HepG2 (cell line): ENCODE results near the gene GNG13. TPM values are rescaled to one million over a fixed set of nuclear protein-coding genes. Genes with fewer than 3 reads are reported as not detected.
A peak's percentile ranks its signal among the peaks of the same experiment; 100 is the strongest.

Source experiments
- ATF7-NPFF ChIP-seq: sonication (generic); formaldehyde crosslinking; IDR thresholded peaks from 2 replicates; pipeline ENCODE4 v1.8.1; 2023; ENCODE audit warnings: mild to moderate bottlenecking, low read depth, missing genetic modification reagents, moderate library complexity
- BORCS8-MEF2B ChIP-seq: sonication (generic); formaldehyde crosslinking; IDR thresholded peaks from 2 replicates; pipeline ENCODE4 v1.8.0; 2022; ENCODE audit warnings: mild to moderate bottlenecking, missing genetic modification reagents
- FOXA3 ChIP-seq: IDR thresholded peaks from 2 replicates; pipeline ENCODE4 v1.6.1; 2016; ENCODE audit warnings: missing genetic modification reagents, missing compliant biosample characterization
- HNRNPLL ChIP-seq: fragments of 200-400 bp; formaldehyde crosslinking; IDR thresholded peaks from 2 replicates; pipeline ENCODE4 v1.6.1; 2017; ENCODE audit warnings: mild to moderate bottlenecking, low read depth, low read length; ENCODE audit not compliant: poor library complexity, severe bottlenecking
- PITX1 ChIP-seq: sonication (generic); formaldehyde crosslinking; IDR thresholded peaks from 2 replicates; pipeline ENCODE4 v1.5.1; 2020; ENCODE audit warnings: mild to moderate bottlenecking, missing genetic modification reagents
- RFXANK ChIP-seq: IDR thresholded peaks from 2 replicates; pipeline ENCODE4 v1.6.1; 2016
- ZBTB43 ChIP-seq: sonication (generic); formaldehyde crosslinking; conservative IDR thresholded peaks from 2 replicates; pipeline ENCODE4 v1.4.0; 2020; ENCODE audit warnings: missing genetic modification reagents
- ZFX ChIP-seq: sonication (generic); formaldehyde crosslinking; IDR thresholded peaks from 2 replicates; pipeline ENCODE4 v1.4.0; 2020; ENCODE audit warnings: mild to moderate bottlenecking, low read depth, missing genetic modification reagents, moderate library complexity
- ZNF143 ChIP-seq: sonication (generic); formaldehyde crosslinking; IDR thresholded peaks from 2 replicates; pipeline ENCODE4 v1.4.0; 2020; ENCODE audit warnings: missing genetic modification reagents
- ZNF44 ChIP-seq: sonication (generic); formaldehyde crosslinking; IDR thresholded peaks from 2 replicates; pipeline ENCODE4 v1.5.1; 2020; ENCODE audit warnings: mild to moderate bottlenecking, missing genetic modification reagents
- ZNF607 ChIP-seq: sonication (generic); formaldehyde crosslinking; IDR thresholded peaks from 2 replicates; pipeline ENCODE4 v1.5.1; 2020; ENCODE audit warnings: missing genetic modification reagents, mild to moderate bottlenecking, borderline replicate concordance
- ZNF777 ChIP-seq: sonication (generic); formaldehyde crosslinking; IDR thresholded peaks from 2 replicates; pipeline ENCODE4 v1.4.0; 2020; ENCODE audit warnings: missing genetic modification reagents
- ZNF891 ChIP-seq: sonication (generic); formaldehyde crosslinking; IDR thresholded peaks from 2 replicates; pipeline ENCODE4 v1.5.0; 2020; ENCODE audit warnings: mild to moderate bottlenecking, missing genetic modification reagents
- polyA plus RNA-seq, 8 experiments: library from polyadenylated mRNA; depleted of rRNA in 3 of 8; stranded (reverse) in 7 of 8; unstranded in 1 of 8; fragments of >200 nt; fragmentation: Illumina TruSeq in 4 of 8; extraction: Trizol in 4 of 8; gene quantifications; 2 replicates each; pipeline versions ENCODE4 v1.2.1 to v1.2.3, GENCODE V29; 2011 to 2016; ENCODE audit warnings: low read depth in 4 of 8, missing spikeins in 1 of 8, mixed read lengths in 1 of 8; ENCODE audit not compliant: insufficient read depth in 1 of 8
- total RNA-seq, 5 experiments: library from RNA; depleted of rRNA; stranded (reverse); fragments of >200 nt; fragmentation: Illumina TruSeq; extraction: Trizol; gene quantifications; 2 replicates each; pipeline ENCODE4 v1.2.3, GENCODE V29; 2016; ENCODE audit warnings: low read depth in 1 of 5
- TF ChIP-seq, protein P1 (sequence below): IDR thresholded peaks from 2 replicates; pipeline ENCODE4 v1.6.1; 2016; ENCODE audit warnings: low read depth, borderline replicate concordance
- TF ChIP-seq, protein P2 (sequence below): sonication (generic); formaldehyde crosslinking; conservative IDR thresholded peaks from 2 replicates; pipeline ENCODE4 v1.4.0; 2020; ENCODE audit warnings: mild to moderate bottlenecking, missing genetic modification reagents, moderate library complexity
- TF ChIP-seq, protein P3 (sequence below): IDR thresholded peaks from 2 replicates; pipeline ENCODE4 v1.4.0; 2020; ENCODE audit warnings: mild to moderate bottlenecking, missing genetic modification reagents
- TF ChIP-seq, protein P4 (sequence below): sonication (generic); formaldehyde crosslinking; IDR thresholded peaks from 2 replicates; pipeline ENCODE4; 2020; ENCODE audit warnings: missing genetic modification reagents, mild to moderate bottlenecking, borderline replicate concordance

Gene GNG13
- total and polyA plus RNA-seq, 2 of the 13 experiments (the other 11 are each of a cell fraction or from before 2014, with no cell fraction given): not detected

GRCh38 chr16:760545-761343, 39.8 kb downstream of the GNG13 start, which contains the start of gene MSLN (continued):
- TF ChIP-seq, protein P1, sequence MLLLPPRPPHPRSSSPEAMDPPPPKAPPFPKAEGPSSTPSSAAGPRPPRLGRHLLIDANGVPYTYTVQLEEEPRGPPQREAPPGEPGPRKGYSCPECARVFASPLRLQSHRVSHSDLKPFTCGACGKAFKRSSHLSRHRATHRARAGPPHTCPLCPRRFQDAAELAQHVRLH (CRISPR knock-in tag): no peak
- TF ChIP-seq, protein P2, sequence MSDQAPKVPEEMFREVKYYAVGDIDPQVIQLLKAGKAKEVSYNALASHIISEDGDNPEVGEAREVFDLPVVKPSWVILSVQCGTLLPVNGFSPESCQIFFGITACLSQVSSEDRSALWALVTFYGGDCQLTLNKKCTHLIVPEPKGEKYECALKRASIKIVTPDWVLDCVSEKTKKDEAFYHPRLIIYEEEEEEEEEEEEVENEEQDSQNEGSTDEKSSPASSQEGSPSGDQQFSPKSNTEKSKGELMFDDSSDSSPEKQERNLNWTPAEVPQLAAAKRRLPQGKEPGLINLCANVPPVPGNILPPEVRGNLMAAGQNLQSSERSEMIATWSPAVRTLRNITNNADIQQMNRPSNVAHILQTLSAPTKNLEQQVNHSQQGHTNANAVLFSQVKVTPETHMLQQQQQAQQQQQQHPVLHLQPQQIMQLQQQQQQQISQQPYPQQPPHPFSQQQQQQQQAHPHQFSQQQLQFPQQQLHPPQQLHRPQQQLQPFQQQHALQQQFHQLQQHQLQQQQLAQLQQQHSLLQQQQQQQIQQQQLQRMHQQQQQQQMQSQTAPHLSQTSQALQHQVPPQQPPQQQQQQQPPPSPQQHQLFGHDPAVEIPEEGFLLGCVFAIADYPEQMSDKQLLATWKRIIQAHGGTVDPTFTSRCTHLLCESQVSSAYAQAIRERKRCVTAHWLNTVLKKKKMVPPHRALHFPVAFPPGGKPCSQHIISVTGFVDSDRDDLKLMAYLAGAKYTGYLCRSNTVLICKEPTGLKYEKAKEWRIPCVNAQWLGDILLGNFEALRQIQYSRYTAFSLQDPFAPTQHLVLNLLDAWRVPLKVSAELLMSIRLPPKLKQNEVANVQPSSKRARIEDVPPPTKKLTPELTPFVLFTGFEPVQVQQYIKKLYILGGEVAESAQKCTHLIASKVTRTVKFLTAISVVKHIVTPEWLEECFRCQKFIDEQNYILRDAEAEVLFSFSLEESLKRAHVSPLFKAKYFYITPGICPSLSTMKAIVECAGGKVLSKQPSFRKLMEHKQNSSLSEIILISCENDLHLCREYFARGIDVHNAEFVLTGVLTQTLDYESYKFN: peak; percentile 62
- no peak for TF ChIP-seq FOXA3
- TF ChIP-seq ZNF607 (CRISPR knock-in tag): no peak
- no peak for TF ChIP-seq ATF7-NPFF (CRISPR knock-in tag)
- no peak for TF ChIP-seq ZBTB43
- no peak for TF ChIP-seq ZNF777 (CRISPR knock-in tag)
- peak; percentile 63; the same call in 1 of the 2 replicates for TF ChIP-seq ZFX (CRISPR knock-in tag)
- TF ChIP-seq RFXANK: no peak
- TF ChIP-seq, protein P3, sequence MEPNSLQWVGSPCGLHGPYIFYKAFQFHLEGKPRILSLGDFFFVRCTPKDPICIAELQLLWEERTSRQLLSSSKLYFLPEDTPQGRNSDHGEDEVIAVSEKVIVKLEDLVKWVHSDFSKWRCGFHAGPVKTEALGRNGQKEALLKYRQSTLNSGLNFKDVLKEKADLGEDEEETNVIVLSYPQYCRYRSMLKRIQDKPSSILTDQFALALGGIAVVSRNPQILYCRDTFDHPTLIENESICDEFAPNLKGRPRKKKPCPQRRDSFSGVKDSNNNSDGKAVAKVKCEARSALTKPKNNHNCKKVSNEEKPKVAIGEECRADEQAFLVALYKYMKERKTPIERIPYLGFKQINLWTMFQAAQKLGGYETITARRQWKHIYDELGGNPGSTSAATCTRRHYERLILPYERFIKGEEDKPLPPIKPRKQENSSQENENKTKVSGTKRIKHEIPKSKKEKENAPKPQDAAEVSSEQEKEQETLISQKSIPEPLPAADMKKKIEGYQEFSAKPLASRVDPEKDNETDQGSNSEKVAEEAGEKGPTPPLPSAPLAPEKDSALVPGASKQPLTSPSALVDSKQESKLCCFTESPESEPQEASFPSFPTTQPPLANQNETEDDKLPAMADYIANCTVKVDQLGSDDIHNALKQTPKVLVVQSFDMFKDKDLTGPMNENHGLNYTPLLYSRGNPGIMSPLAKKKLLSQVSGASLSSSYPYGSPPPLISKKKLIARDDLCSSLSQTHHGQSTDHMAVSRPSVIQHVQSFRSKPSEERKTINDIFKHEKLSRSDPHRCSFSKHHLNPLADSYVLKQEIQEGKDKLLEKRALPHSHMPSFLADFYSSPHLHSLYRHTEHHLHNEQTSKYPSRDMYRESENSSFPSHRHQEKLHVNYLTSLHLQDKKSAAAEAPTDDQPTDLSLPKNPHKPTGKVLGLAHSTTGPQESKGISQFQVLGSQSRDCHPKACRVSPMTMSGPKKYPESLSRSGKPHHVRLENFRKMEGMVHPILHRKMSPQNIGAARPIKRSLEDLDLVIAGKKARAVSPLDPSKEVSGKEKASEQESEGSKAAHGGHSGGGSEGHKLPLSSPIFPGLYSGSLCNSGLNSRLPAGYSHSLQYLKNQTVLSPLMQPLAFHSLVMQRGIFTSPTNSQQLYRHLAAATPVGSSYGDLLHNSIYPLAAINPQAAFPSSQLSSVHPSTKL (CRISPR knock-in tag): 0 out of 2 replicates have a peak, but pooled peaks have one; percentile 14
- peak; percentile 51 for TF ChIP-seq ZNF891 (CRISPR knock-in tag)
- TF ChIP-seq ZNF143: 0 out of 2 replicates have a peak, but pooled peaks have one; percentile 11
- TF ChIP-seq ZNF44 (CRISPR knock-in tag): no peak
- TF ChIP-seq PITX1 (CRISPR knock-in tag): 0 out of 2 replicates have a peak, but pooled peaks have one; percentile 47
- TF ChIP-seq, protein P4, sequence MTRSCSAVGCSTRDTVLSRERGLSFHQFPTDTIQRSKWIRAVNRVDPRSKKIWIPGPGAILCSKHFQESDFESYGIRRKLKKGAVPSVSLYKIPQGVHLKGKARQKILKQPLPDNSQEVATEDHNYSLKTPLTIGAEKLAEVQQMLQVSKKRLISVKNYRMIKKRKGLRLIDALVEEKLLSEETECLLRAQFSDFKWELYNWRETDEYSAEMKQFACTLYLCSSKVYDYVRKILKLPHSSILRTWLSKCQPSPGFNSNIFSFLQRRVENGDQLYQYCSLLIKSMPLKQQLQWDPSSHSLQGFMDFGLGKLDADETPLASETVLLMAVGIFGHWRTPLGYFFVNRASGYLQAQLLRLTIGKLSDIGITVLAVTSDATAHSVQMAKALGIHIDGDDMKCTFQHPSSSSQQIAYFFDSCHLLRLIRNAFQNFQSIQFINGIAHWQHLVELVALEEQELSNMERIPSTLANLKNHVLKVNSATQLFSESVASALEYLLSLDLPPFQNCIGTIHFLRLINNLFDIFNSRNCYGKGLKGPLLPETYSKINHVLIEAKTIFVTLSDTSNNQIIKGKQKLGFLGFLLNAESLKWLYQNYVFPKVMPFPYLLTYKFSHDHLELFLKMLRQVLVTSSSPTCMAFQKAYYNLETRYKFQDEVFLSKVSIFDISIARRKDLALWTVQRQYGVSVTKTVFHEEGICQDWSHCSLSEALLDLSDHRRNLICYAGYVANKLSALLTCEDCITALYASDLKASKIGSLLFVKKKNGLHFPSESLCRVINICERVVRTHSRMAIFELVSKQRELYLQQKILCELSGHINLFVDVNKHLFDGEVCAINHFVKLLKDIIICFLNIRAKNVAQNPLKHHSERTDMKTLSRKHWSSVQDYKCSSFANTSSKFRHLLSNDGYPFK (CRISPR knock-in tag): peak; percentile 53
- 0 out of 2 replicates have a peak, but pooled peaks have one; percentile 22 for TF ChIP-seq BORCS8-MEF2B (CRISPR knock-in tag)
- TF ChIP-seq HNRNPLL: peak; percentile 20
